ENCODE measurements around the gene MRPS15. TPM values are rescaled to one million over a fixed set of nuclear protein-coding genes. Genes with fewer than 3 reads are reported as not detected.

Gene MRPS15
- total and polyA plus RNA-seq, 9 donors, result 30.9 to 83.5 (median 38.0) TPM

DNA sequence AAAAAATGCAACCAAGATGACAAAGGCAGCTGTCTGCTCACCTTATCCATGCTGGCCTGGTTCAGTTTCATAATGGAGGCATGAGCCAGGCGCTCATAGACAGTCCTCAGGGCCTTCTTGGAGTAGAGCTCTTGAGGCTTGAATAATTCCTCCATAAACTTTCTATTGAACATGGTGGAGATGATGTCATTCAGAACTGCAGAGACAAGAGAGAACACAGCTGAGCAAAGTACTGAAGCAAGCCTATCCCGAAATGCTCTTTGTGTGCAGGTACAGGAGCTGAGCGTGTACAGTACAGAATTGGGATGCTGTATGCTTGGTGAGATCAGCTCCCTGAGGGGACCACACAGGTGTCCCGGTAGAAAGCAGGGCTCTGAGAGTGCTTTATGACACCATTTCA is 25.5 kb downstream of the MRPS15 start:
- DNase-seq, result no peak
- no peak overlapping the region for H3K27ac ChIP-seq
- H3K4me3 ChIP-seq, result no peak overlapping the region
- intact Hi-C loops (cut with DNase I), result no loop called here
- TF ChIP-seq EP300 (IDR thresholded peaks at IDR 0.05) (no peak), POLR2A (IDR thresholded peaks at IDR 0.05) (no peak)
- TF ChIP-seq, protein P1, sequence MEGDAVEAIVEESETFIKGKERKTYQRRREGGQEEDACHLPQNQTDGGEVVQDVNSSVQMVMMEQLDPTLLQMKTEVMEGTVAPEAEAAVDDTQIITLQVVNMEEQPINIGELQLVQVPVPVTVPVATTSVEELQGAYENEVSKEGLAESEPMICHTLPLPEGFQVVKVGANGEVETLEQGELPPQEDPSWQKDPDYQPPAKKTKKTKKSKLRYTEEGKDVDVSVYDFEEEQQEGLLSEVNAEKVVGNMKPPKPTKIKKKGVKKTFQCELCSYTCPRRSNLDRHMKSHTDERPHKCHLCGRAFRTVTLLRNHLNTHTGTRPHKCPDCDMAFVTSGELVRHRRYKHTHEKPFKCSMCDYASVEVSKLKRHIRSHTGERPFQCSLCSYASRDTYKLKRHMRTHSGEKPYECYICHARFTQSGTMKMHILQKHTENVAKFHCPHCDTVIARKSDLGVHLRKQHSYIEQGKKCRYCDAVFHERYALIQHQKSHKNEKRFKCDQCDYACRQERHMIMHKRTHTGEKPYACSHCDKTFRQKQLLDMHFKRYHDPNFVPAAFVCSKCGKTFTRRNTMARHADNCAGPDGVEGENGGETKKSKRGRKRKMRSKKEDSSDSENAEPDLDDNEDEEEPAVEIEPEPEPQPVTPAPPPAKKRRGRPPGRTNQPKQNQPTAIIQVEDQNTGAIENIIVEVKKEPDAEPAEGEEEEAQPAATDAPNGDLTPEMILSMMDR (IDR thresholded peaks at IDR 0.05), result no peak
- 92 to 95% (median 93%) methylated on average over 4 of the region's 4 CpGs for WGBS, 3 donors
- no peaks in the 10 kb centered on the region for H3K27me3 ChIP-seq
- no peaks in the 10 kb centered on the region for H3K4me1 ChIP-seq (ENCODE audit: insufficient read depth)
- H3K9me3 ChIP-seq, result no peaks in the 10 kb centered on the region
- H3K36me3 ChIP-seq, result no peaks in the 10 kb centered on the region

DNA sequence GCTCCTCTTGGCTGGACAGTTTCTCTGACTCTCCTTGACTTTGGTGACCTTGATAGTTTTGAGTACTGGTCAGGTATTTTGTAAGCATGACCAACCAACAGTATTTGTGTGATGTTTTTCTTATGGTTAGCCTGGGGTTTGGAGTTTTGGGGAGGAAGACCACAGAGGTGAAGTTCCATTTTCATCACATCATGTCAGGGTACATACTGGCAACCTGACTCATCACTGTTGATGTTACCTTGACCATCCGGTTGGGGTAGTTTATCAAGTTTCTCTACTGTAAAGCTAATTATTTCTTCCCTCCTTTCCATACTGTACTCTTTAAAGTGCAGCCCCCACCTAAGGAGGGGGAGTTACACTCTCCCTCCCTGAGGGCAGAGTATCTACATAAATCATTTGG is 27.4 kb downstream of the MRPS15 start:
- H3K4me1 ChIP-seq (ENCODE audit: insufficient read depth), result no peaks in the 10 kb centered on the region
- no peak overlapping the region for H3K4me3 ChIP-seq
- TF ChIP-seq, protein P1 (IDR thresholded peaks at IDR 0.05), result no peak
- TF ChIP-seq POLR2A (IDR thresholded peaks at IDR 0.05) (no peak), EP300 (IDR thresholded peaks at IDR 0.05) (no peak)
- 11 to 24% (median 20%) methylated on average over 1 of the region's 1 CpG for WGBS, 3 donors
- H3K9me3 ChIP-seq, result no peaks in the 10 kb centered on the region
- no peaks in the 10 kb centered on the region for H3K27me3 ChIP-seq
- H3K27ac ChIP-seq, result no peak overlapping the region
- no peak for DNase-seq
- H3K36me3 ChIP-seq, result no peaks in the 10 kb centered on the region
- intact Hi-C loops (cut with DNase I), result no loop called here

DNA sequence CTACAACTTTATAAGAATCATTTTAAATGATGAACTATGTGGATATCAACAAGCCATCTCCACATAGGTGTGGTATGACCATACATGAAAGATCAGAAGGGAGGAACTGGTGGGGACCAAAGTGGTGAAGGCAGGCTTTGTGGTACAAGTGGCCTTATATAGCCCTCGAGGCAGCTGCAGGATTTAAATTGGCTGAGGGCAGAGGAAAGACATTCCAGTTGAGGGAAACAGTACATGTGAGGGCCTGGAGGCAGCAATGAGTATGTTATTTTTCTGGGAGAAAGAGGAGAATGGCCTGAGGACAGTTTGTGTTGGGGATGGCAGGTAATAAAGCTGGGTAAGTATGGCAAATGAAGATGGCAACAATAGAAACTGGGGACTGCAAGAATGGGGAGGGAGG is 31.1 kb downstream of the MRPS15 start:
- no peaks in the 10 kb centered on the region for H3K27me3 ChIP-seq
- DNase-seq, result no peak
- H3K27ac ChIP-seq, result no peak overlapping the region
- H3K9me3 ChIP-seq, result no peaks in the 10 kb centered on the region
- no peak for TF ChIP-seq EP300 (IDR thresholded peaks at IDR 0.05)
- TF ChIP-seq, protein P1 (IDR thresholded peaks at IDR 0.05), result no peak
- TF ChIP-seq POLR2A (IDR thresholded peaks at IDR 0.05), result no peak
- no peaks in the 10 kb centered on the region for H3K4me1 ChIP-seq (ENCODE audit: insufficient read depth)
- WGBS, 3 donors, result 50 to 57% (median 53%) methylated on average over 1 of the region's 1 CpG
- H3K36me3 ChIP-seq, result no peaks in the 10 kb centered on the region
- H3K4me3 ChIP-seq, result no peak overlapping the region
- intact Hi-C loops (cut with DNase I), result no loop called here

DNA sequence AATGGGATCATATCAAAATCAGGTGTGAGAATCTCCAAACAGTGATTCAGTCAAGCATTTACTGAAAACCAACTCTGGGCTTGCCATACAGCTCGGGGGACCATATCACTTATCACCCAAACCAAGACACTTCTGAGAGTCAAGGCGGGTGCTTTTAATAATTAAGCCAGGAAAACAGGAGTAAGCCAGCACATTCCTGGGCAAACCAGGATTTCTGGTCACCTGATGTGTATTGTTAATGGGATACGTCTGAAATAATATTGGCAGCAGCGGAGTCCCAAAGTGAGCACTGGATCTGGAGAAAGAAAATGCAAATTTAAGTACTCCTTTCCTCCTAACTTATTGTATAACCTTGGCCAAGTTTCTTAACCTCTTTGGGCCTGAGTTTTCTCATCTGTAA is 31.6 kb downstream of the MRPS15 start:
- Histone ChIP-seq H3K4me1 (ENCODE audit: insufficient read depth) (no peaks in the 10 kb centered on the region), H3K9me3 (no peaks in the 10 kb centered on the region), H3K4me3 (no peak overlapping the region), H3K36me3 (no peaks in the 10 kb centered on the region), H3K27me3 (no peaks in the 10 kb centered on the region), H3K27ac (no peak overlapping the region)
- WGBS, 3 donors, result 77 to 86% (median 81%) methylated on average over 4 of the region's 4 CpGs
- TF ChIP-seq POLR2A (IDR thresholded peaks at IDR 0.05) (no peak), EP300 (IDR thresholded peaks at IDR 0.05) (no peak)
- TF ChIP-seq, protein P1 (IDR thresholded peaks at IDR 0.05), result no peak
- DNase-seq, result no peak
- intact Hi-C loops (cut with DNase I), result no loop called here
